CD8-positive, alpha-beta memory T cell (primary cell): Measurements from ENCODE around the gene EIF4H. TPM values are rescaled to one million over a fixed set of nuclear protein-coding genes. Genes with fewer than 3 reads are reported as not detected.
A peak's percentile ranks its signal among the peaks of the same experiment; 100 is the strongest.

Experiments
- CTCF ChIA-PET: fragments of 350-600 bp; sonication (Branson Sonifier 250); formaldehyde crosslinking; loops from one replicate; lab custom pipeline; 2021; ENCODE audit warnings: antibody characterized with exemption; lab: Charles Lee
- POLR2A ChIA-PET: fragments of 350-600 bp; sonication (Branson Sonifier 250); formaldehyde crosslinking; loops from one replicate; lab custom pipeline; 2021; ENCODE audit warnings: antibody characterized with exemption; lab: Charles Lee
- DNase-seq, 5 donors: peaks; one replicate each; pipeline versions ENCODE4 v3.0.0 to v3.0.0-alpha.2; 2020 to 2022; ENCODE audit warnings: mixed read lengths in 1 of 5
- H3K27ac ChIP-seq: one replicate; pipeline ENCODE4 v1.7.0; 2013; ENCODE audit warnings: low read depth, mild to moderate bottlenecking, low read length, moderate library complexity
- H3K27me3 ChIP-seq: 2 replicates; pipeline ENCODE4 v1.7.0; 2013; ENCODE audit warnings: low read length, mild to moderate bottlenecking; ENCODE audit not compliant: insufficient read depth, poor library complexity, severe bottlenecking
- H3K36me3 ChIP-seq: 2 replicates; pipeline ENCODE4 v1.7.0; 2013; ENCODE audit warnings: mild to moderate bottlenecking, low read length, moderate library complexity; ENCODE audit not compliant: insufficient read depth
- H3K4me1 ChIP-seq: 2 replicates; pipeline ENCODE4 v1.7.0; 2013; ENCODE audit warnings: mild to moderate bottlenecking, low read length, moderate library complexity; ENCODE audit not compliant: insufficient read depth
- H3K4me3 ChIP-seq: 2 replicates; pipeline ENCODE4 v1.7.0; 2013; ENCODE audit warnings: mild to moderate bottlenecking, low read length
- H3K9me3 ChIP-seq: 2 replicates; pipeline ENCODE4 v1.7.0; 2013; ENCODE audit warnings: mild to moderate bottlenecking, low read length
- H3K27ac Mint-ChIP-seq, 8 donors: one replicate each; pipeline ENCODE4 v1.8.0; 2020 to 2021; ENCODE audit warnings: mixed read lengths in 8 of 8, mild to moderate bottlenecking in 6 of 8, inconsistent platforms in 3 of 8, moderate library complexity in 3 of 8
- H3K27me3 Mint-ChIP-seq, 2 donors: one replicate each; pipeline ENCODE4 v1.8.0; 2020 to 2021; ENCODE audit warnings: mixed read lengths in 2 of 2, mild to moderate bottlenecking in 1 of 2, moderate library complexity in 1 of 2
- H3K36me3 Mint-ChIP-seq, 3 donors: one replicate each; pipeline ENCODE4 v1.8.0; 2020 to 2021; ENCODE audit warnings: mixed read lengths in 3 of 3, inconsistent platforms in 1 of 3, mild to moderate bottlenecking in 1 of 3
- H3K4me1 Mint-ChIP-seq, 3 donors: one replicate each; pipeline ENCODE4 v1.8.0; 2020 to 2021; ENCODE audit warnings: mixed read lengths in 3 of 3, inconsistent platforms in 1 of 3, mild to moderate bottlenecking in 1 of 3
- H3K4me3 Mint-ChIP-seq, 7 donors: one replicate each; pipeline ENCODE4 v1.8.0; 2020 to 2021; ENCODE audit warnings: mixed read lengths in 7 of 7, mild to moderate bottlenecking in 6 of 7, moderate library complexity in 4 of 7, inconsistent platforms in 2 of 7
- H3K9me3 Mint-ChIP-seq, 5 donors: one replicate each; pipeline ENCODE4 v1.8.0; 2020 to 2022; ENCODE audit warnings: mixed read lengths in 5 of 5, mild to moderate bottlenecking in 3 of 5, moderate library complexity in 2 of 5, inconsistent platforms in 1 of 5
- polyA plus RNA-seq: library from polyadenylated mRNA; unstranded; fragments of 300-500 nt; fragmentation: Illumina TruSeq; gene quantifications from one replicate; pipeline ENCODE4 v1.2.3, GENCODE V29; 2021
- total RNA-seq, 2 experiments: library from RNA; stranded (reverse); gene quantifications; one replicate each; pipeline ENCODE4 v1.2.3, GENCODE V29; 2021

Gene EIF4H
- total and polyA plus RNA-seq, 3 experiments from 2014 or later: 207 to 349 (median 346) TPM

DNA sequence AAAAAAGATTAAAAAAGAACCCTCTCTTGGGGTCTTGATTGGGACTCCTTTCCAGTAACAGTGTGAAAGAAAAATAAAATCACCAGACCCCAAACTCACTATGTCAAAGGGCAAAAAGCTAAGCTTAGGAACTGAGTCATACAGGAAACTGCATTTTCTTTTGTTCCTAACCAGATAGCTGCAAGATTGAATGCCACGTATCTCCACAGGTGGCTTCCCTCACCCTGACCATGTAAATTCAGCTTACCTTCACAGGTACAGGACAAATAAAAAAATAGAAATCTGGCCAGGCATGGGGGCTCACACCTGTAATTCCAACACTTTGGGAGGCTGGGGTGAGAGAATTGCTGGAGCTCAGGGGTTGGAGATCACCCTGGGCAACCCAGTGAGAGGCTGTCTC is 32.5 kb upstream of the EIF4H start:
- ChIA-PET CTCF (interaction anchor here (1.1 kb wide), 1 partner anchor 259 kb away, joined by 3 read pairs; no protein-coding TSS in a partner anchor), POLR2A (no interaction called here)
- no peak overlapping the region for H3K4me3 Mint-ChIP-seq

GRCh38 chr7:74143383-74143782 is 30.8 kb upstream of the EIF4H start:
- Mint-ChIP-seq H3K9me3 (no peaks in the 10 kb centered on the region), H3K4me1 (no peaks in the 10 kb centered on the region), H3K4me3 (no peak overlapping the region), H3K27ac (no peak overlapping the region), H3K27me3 (peaks cover 0 to 8% of the 10 kb centered on the region in 2 donors), H3K36me3 (peaks cover 0 to 2% (median 0%) of the 10 kb centered on the region in 3 donors)
- CTCF ChIA-PET: no interaction called here
- H3K4me1 ChIP-seq: no peaks in the 10 kb centered on the region
- no peak overlapping the region for H3K27ac ChIP-seq
- no peak for DNase-seq
- no peaks in the 10 kb centered on the region for H3K36me3 ChIP-seq
- POLR2A ChIA-PET: no interaction called here
- no peaks in the 10 kb centered on the region for H3K9me3 ChIP-seq
- no peak overlapping the region for H3K4me3 ChIP-seq
- no peaks in the 10 kb centered on the region for H3K27me3 ChIP-seq

More for the DNA sequence above, 32.5 kb upstream of the EIF4H start:
- DNase-seq: peak in 1 of 5 donors; percentile 1
- Mint-ChIP-seq H3K9me3 (no peaks in the 10 kb centered on the region), H3K27ac (no peak overlapping the region), H3K27me3 (peaks cover 0 to 8% of the 10 kb centered on the region in 2 donors), H3K36me3 (peaks cover 0 to 2% (median 0%) of the 10 kb centered on the region in 3 donors), H3K4me1 (no peaks in the 10 kb centered on the region)
- H3K27me3 ChIP-seq: no peaks in the 10 kb centered on the region
- H3K36me3 ChIP-seq: no peaks in the 10 kb centered on the region
- no peaks in the 10 kb centered on the region for H3K4me1 ChIP-seq
- no peak overlapping the region for H3K4me3 ChIP-seq
- H3K27ac ChIP-seq: no peak overlapping the region
- H3K9me3 ChIP-seq: no peaks in the 10 kb centered on the region

- Mint-ChIP-seq H3K4me3 (no peak overlapping the region), H3K27me3 (peaks cover 0 to 14% of the 10 kb centered on the region in 2 donors), H3K27ac (no peak overlapping the region), H3K4me1 (no peaks in the 10 kb centered on the region), H3K9me3 (no peaks in the 10 kb centered on the region), H3K36me3 (no peaks in the 10 kb centered on the region)
- POLR2A ChIA-PET: no interaction called here
- no peaks in the 10 kb centered on the region for H3K36me3 ChIP-seq
- H3K4me3 ChIP-seq: no peak overlapping the region
- H3K27me3 ChIP-seq: no peaks in the 10 kb centered on the region
- H3K27ac ChIP-seq: no peak overlapping the region
- no peaks in the 10 kb centered on the region for H3K4me1 ChIP-seq
- CTCF ChIA-PET: interaction anchor here (0.9 kb wide), 1 partner anchor 252 kb away, joined by 3 read pairs; no protein-coding TSS in a partner anchor
- no peak for DNase-seq
- H3K9me3 ChIP-seq: no peaks in the 10 kb centered on the region
These were observed 25.7 kb upstream of the EIF4H start for GRCh38 chr7:74148491-74148890.

DNA sequence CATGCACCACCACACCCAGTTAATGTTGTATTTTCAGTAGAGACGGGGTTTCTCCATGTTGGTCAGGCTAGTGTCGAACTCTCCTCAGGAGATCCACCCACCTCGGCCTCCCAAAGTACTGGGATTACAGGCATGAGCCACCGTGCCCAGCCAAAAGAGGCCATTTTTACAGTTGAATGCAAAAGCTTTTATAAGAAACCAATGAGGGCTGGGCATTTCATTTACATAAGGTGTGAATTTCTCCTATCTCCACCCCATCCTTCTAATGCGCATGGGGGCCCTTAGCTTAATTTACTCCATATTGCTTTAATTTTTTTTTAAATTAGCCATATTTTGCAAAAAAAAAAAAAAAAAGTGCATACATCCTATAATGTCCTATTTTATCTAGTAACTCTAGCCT is 25.1 kb upstream of the EIF4H start:
- POLR2A ChIA-PET: no interaction called here

GRCh38 chr7:74149603-74150002 is 24.6 kb upstream of the EIF4H start:
- no peaks in the 10 kb centered on the region for H3K9me3 Mint-ChIP-seq
- no peaks in the 10 kb centered on the region for H3K4me1 Mint-ChIP-seq
- Histone ChIP-seq H3K4me1 (no peaks in the 10 kb centered on the region), H3K4me3 (no peak overlapping the region), H3K36me3 (no peaks in the 10 kb centered on the region), H3K9me3 (no peaks in the 10 kb centered on the region), H3K27ac (no peak overlapping the region), H3K27me3 (no peaks in the 10 kb centered on the region)
- H3K4me3 Mint-ChIP-seq: no peak overlapping the region
- no peaks in the 10 kb centered on the region for H3K36me3 Mint-ChIP-seq
- CTCF ChIA-PET: no interaction called here
- peaks cover 0 to 14% of the 10 kb centered on the region in 2 donors for H3K27me3 Mint-ChIP-seq
- H3K27ac Mint-ChIP-seq: no peak overlapping the region
- POLR2A ChIA-PET: no interaction called here
- DNase-seq: no peak

More for the DNA sequence above, 25.1 kb upstream of the EIF4H start:
- Histone ChIP-seq H3K27ac (no peak overlapping the region), H3K4me1 (no peaks in the 10 kb centered on the region), H3K36me3 (no peaks in the 10 kb centered on the region), H3K27me3 (no peaks in the 10 kb centered on the region), H3K4me3 (no peak overlapping the region), H3K9me3 (no peaks in the 10 kb centered on the region)
- Mint-ChIP-seq H3K27me3 (peaks cover 0 to 14% of the 10 kb centered on the region in 2 donors), H3K4me3 (no peak overlapping the region), H3K36me3 (no peaks in the 10 kb centered on the region), H3K4me1 (no peaks in the 10 kb centered on the region), H3K9me3 (no peaks in the 10 kb centered on the region), H3K27ac (no peak overlapping the region)
- CTCF ChIA-PET: interaction anchor here (0.9 kb wide), 1 partner anchor 252 kb away, joined by 3 read pairs; no protein-coding TSS in a partner anchor
- no peak for DNase-seq

DNA sequence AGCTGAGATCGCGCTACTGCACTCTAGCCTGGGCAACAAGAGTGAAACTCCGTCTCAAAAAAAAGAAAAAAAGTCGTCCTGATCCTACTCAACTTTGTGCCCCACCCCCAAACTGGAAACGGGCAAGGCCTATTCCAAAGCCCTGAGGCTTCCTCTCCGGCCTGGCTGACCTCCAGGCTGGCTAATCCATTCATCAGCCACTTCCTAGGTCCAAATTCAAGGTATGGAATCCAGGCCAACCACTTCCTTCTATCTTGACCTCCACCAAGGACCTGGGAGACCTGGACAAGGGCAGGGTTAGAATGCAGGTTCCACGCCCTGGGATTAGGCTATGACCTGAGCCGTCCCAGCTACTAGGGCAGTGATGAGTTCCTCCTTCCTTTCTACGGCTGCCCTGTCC is 20.4 kb upstream of the EIF4H start:
- ChIA-PET POLR2A (no interaction called here), CTCF (no interaction called here)
- Histone ChIP-seq H3K4me3 (no peak overlapping the region), H3K9me3 (no peaks in the 10 kb centered on the region), H3K27me3 (no peaks in the 10 kb centered on the region), H3K4me1 (no peaks in the 10 kb centered on the region), H3K27ac (no peak overlapping the region), H3K36me3 (no peaks in the 10 kb centered on the region)
- Mint-ChIP-seq H3K27me3 (peaks cover 0 to 3% of the 10 kb centered on the region in 2 donors), H3K4me3 (no peak overlapping the region), H3K27ac (no peak overlapping the region), H3K9me3 (no peaks in the 10 kb centered on the region), H3K36me3 (no peaks in the 10 kb centered on the region), H3K4me1 (no peaks in the 10 kb centered on the region)
- no peak for DNase-seq

- H3K27me3 Mint-ChIP-seq: peaks cover 0 to 3% of the 10 kb centered on the region in 2 donors
- H3K4me3 ChIP-seq: no peak overlapping the region
- H3K9me3 Mint-ChIP-seq: no peaks in the 10 kb centered on the region
- H3K36me3 ChIP-seq: no peaks in the 10 kb centered on the region
- POLR2A ChIA-PET: no interaction called here
- no peak overlapping the region for H3K4me3 Mint-ChIP-seq
- H3K4me1 ChIP-seq: no peaks in the 10 kb centered on the region
- CTCF ChIA-PET: interaction anchor here (1.4 kb wide), 1 partner anchor 50 kb away, joined by 3 read pairs; no protein-coding TSS in a partner anchor
- H3K4me1 Mint-ChIP-seq: no peaks in the 10 kb centered on the region
- H3K36me3 Mint-ChIP-seq: no peaks in the 10 kb centered on the region
- H3K9me3 ChIP-seq: no peaks in the 10 kb centered on the region
- H3K27me3 ChIP-seq: no peaks in the 10 kb centered on the region
- DNase-seq: no peak
- no peak overlapping the region for H3K27ac ChIP-seq
- H3K27ac Mint-ChIP-seq: peak overlapping the region in 1 of 8 donors; percentile 29
These were observed 18.3 kb upstream of the EIF4H start for GRCh38 chr7:74155810-74156395.

DNA sequence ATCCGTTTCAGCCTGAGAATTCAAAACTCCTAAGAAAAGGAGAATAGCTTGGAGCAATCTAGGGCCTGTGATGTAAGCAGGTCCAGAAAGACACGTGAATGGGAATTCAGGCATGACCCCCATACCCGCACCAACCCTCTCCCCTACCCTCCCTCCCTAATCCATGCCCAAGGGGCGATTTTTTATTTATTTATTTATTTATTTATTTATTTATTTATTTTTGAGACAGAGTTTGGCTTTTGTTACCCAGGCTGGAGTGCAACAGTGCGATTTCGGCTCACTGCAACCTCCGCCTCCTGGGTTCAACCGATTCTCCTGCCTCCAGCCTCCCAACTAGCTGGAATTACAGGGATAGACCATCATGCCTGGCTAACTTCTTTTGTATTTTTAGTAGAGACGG is 16.6 kb upstream of the EIF4H start:
- Mint-ChIP-seq H3K36me3 (no peaks in the 10 kb centered on the region), H3K27me3 (no peaks in the 10 kb centered on the region), H3K4me1 (no peaks in the 10 kb centered on the region), H3K9me3 (no peaks in the 10 kb centered on the region), H3K4me3 (no peak overlapping the region), H3K27ac (no peak overlapping the region)
- H3K36me3 ChIP-seq: no peaks in the 10 kb centered on the region
- H3K9me3 ChIP-seq: no peaks in the 10 kb centered on the region
- DNase-seq: no peak
- H3K27ac ChIP-seq: no peak overlapping the region
- H3K4me1 ChIP-seq: no peaks in the 10 kb centered on the region
- ChIA-PET POLR2A (no interaction called here), CTCF (interaction anchor here (0.9 kb wide), 1 partner anchor 91 kb away, joined by 3 read pairs; no protein-coding TSS in a partner anchor)
- H3K27me3 ChIP-seq: no peaks in the 10 kb centered on the region
- H3K4me3 ChIP-seq: no peak overlapping the region
